GM18873 (cell line): ENCODE measurements around the gene PMIS2.
"Not testable (repeated sequence)": the region's sequence is repeated elsewhere in the genome, so short reads cannot be mapped to it uniquely, and the experiment has no call there.

Experiments used
- ATAC-seq: cut with Tn5 transposase; IDR thresholded peaks from one replicate; pipeline ENCODE4 v1.9.1; 2021; ENCODE audit warnings: mild to moderate bottlenecking, moderate library complexity, moderate number of reproducible peaks; ENCODE audit not compliant: unreplicated experiment, low FRiP score

Gene PMIS2

DNA sequence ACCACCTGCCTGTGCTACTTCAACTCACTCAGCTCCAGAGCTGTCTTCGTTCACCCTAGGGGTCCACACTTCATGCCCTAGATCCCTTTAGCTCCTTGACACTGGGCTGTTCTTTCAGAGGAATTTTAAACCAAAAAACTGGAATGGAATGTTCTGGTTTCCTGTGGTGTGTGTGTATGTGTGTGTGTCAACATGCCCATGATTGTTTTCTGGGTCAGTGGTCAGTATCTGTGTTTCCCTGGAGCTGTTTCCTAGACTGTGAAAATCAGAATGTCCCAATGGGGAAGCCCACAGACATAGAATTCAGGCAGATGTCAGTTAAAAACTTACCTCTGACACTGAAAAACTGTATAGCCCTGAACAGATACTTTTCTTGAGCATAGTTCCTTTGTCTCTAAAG, 1.3 kb downstream of the PMIS2 start:
- no peak for ATAC-seq

DNA sequence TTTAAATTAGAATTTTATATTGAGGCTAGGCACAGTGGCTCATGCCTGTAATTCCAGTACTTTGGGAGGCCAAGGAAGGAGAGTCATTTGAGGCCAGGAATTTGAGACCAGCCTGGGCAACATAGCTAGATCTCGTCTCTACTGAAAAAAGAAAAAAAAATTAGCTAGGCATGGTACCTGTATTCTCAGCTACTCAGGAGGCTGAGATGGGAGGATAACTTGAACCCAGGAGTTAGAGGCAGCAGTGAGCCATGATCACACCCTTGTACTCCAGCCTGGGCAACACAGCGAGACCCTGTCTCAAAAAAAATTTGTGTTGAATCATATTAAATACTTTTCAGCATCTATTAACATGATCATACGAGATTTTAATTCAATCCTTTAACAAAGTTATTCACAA, 4.9 kb downstream of the PMIS2 start:
- no peak for ATAC-seq

DNA sequence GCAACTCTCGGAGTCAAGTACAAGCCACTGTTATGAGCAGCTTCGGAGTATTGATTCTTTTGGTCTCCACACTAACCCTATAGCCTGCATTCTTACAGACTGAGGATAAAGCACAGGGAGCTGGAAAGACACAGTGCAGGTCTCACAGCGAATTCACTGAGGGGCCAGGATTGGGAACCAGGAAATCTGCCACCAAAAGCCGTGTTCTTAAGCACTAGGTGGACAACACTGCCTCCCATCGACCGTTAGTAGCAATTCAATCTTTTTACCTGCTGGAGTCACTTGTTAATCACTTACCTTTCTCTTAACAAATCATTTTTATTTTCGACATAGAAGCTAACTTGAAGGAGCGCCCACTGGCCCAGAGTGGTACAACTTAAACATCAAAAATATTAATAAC, 6.3 kb downstream of the PMIS2 start:
- no peak for ATAC-seq

DNA sequence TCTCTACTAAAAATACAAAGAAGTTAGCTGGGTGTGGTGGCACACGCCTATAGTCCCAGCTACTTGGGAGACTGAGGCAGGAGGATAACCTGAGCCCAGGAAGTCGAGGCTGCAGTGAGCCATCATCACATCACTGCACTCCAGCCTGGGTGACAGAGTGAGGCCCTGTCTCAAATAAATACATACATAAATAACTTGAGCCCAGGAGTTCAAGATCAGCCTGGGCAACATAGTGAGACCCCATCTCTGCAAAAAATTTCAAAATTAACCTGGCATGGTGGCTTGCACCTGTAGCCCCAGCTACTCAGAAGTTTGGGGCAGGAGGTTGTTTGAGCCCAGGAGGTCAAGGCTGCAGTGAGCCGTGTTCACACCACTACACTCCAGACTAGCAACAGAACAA, 9.1 kb downstream of the PMIS2 start:
- not testable (repeated sequence) for ATAC-seq

DNA sequence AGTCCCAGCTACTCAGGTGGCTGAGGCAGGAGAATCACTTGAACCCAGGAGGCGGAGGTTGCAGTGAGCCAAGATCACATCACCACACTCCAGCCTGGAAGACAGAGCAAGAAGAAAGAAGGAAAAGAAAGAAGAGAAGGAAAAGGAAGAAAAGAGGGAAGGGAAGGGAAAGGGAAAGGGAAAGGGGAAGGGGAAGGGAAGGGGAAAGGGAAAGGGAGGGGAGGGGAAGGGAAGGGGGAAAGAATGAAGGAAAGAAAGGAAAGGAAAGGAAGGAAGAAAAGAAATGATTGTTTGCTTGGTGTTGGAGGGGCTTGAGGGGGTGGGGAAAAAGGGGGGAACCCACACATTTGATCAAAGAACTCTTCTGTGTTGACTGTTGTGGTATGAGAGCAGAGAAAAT, 10.0 kb downstream of the PMIS2 start:
- no peak for ATAC-seq

DNA sequence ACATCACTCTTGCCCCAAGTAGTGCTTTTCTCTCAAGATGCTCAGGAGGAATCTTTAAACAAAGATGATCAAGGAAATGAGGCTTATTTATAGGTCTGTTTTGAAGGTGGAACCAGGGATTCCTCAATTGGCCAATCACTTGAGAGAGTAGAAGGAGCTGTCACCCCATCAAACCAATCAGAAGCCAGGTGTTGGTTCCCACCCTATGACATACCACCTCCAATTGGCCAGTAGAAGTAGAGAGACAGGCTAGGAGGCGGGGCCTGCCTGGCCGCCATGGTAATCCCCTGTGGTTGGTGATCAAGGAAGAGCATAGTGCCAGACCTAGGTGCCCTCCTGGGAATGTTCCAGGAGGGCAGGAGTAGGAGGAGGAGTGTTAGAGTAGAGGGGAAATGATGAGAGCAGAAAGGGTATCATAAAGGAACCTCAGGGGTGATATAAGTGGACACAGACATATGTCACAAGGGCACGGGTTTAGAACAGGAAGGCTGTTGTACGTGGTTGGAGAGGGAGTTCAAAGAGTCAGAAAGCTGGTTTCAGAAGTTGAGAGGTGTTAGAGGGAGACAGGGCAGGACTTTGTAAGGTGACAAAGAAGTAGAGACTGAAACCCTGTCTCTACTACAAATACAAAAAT, 10.5 kb downstream of the PMIS2 start:
- ATAC-seq: no peak

DNA sequence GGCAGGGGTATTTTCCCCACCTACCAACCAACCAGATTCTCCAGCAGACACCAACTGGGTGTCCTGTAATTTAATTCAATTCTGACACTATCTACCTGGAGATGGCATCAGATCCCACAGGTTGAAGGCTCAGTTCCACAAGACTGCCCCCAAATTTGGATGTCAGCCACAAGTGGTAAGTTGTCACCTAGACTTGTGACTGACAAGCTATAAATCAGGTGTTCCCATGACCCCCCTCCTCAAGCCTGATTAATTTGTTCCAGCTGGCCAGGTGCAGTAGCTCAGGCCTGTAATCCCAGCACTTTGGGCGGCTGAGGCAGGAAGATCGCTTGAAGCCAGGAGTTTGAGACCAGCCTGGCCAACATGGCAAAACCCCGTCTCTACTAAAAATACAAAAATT, 16.0 kb downstream of the PMIS2 start:
- ATAC-seq: no peak

DNA sequence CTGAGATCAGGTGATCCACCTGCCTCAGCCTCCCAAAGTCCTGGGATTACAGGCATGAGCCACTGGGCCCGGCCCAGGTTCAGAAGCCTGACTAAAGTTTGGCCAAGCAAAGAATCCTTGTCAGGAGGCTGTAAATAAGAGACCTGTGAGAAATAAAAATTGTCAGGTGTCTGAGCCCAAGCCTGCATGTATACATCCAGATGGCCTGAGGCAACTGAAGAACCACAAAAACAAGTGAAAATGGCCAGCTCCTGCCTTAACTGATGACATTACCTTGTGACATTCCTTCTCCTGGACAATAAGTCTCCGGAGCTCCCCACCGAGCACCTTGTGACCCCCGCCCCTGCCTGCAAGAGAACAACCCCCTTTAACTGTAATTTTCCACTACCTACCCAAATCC, 18.5 kb downstream of the PMIS2 start:
- ATAC-seq: not testable (repeated sequence)

DNA sequence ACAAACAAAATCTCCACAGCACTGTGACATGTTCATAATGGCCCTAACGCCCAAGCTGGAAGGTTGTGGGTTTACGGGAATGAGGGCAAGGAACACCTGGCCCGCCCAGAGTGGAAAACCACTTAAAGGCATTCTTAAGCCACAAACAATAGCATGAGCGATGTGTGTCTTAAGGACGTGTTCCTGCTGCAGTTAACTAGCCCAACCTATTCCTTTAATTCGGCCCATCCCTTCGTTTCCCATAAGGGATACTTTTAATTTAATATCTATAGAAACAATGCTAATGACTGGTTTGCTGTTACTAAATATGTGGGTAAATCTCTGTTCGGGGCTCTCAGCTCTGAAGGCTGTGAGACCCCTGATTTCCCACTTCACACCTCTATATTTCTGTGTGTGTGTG, 21.2 kb downstream of the PMIS2 start:
- ATAC-seq: not testable (repeated sequence)

DNA sequence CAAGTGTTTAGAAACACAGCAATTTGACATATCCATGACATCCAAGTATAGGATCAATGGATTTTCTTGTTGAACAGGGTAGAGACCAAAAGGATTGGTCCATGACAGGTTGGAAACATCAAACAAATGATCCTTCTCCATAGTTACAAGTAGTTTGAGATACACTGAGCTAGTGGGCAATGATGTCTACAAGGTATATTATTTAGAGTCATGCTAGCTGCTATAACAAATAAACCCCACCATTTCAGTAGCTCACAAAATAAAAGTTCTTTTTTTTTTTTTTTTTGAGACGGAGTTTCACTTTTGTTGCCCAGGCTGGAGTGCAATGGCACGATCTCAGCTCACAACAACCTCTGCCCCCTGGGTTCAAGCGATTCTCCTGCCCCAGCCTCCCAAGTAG, 21.7 kb downstream of the PMIS2 start:
- no peak for ATAC-seq

DNA sequence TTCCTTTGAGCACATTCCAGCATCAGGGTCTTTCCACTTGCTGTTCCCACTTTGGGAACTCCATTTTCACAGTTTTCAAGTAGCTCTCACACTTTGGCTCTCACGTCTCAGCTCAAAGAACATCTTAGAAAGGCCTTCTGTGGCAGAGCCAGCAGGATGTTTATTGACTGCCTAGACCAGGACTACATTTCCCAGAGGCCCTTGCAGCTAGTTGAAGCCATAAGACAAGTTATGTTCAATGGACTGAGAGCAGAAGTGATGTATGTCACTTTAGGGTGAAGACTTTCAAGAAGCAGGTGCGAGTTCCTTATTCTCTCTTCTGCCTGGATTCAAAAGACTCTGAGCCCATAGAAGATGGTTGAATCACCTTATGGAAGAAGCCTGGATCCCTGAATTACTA, 22.3 kb downstream of the PMIS2 start:
- no peak for ATAC-seq

DNA sequence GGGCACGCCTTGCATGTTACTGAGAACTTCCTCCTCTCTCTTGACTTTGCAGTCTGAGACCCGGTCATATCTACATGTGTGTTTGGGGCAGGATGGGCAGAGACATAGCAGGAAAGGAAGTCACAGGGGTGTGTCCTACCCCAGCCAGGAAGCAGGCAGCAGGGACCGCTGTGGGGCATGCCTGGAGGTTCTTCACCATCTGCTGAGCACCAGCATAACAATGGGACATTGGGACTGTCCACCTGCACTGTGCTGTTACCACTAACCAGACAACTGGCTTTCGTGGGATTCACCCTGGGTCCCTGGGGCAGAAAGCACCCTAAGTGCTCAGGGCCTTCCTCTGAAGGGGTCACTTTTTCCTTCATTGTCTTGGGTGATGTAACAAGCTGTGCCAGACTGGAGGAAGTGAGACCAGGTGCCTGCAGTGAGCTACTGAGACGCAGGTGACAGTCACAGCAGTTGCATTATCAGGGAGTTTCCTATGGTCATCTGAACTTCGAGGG, 23.9 kb downstream of the PMIS2 start:
- ATAC-seq: no peak

DNA sequence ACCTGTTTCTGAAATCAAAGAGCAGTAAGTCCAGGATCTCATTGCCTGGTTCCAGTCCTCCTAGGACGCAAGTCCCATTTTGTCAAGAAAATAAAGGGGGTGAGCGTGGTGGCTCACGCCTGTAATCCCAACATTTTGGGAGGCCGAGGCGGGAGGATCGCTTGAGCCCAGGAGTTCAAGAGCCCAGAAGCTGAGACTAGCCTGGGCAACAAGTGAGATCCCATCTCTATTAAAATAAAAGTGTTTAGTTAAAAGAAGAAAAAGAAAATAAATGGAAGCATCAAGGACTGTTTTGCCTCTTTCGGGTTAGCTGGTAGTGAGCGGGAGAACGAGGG, 26.2 kb downstream of the PMIS2 start:
- no peak for ATAC-seq

DNA sequence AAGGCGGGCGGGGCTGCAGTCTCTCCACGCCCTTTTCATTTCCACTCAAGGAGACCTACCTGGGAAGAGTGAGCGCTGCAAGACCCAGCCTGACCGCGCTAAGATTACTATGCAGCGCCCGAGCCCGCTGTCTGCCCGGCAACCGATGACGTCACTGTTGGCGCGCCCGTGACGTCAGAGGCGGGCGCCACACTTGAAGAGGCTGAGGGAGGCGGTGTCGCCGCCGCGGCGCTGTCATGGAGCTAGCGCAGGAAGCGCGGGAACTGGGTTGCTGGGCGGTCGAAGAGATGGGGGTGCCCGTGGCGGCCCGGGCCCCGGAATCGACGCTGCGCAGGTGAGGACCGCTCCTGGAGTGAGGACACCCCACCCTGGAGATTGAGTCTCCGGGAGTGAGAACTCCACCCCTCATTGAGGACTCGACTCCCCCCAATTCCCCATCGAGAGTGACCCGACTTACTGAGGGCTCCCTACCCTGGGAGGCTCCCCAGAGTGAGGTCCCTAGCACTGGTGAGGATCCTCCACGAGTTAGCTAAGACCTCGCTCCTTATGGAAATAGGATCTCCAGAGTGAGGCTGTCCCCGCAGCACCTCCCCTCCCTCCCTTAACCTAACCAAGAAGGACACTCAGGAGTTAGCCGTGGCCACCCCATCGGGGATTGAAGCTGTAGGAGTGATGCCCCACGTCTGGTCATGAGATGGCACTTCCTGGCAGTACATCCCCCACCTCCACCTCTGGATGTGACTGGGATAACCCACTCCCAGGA, 26.8 kb downstream of the PMIS2 start, which contains the start of gene HAUS5:
Gene HAUS5 (plus strand): TSS at position 177 of the 763 bp plus-strand sequence. CDS start 60 bp downstream, at position 237.
- peak; percentile 53 for ATAC-seq

DNA sequence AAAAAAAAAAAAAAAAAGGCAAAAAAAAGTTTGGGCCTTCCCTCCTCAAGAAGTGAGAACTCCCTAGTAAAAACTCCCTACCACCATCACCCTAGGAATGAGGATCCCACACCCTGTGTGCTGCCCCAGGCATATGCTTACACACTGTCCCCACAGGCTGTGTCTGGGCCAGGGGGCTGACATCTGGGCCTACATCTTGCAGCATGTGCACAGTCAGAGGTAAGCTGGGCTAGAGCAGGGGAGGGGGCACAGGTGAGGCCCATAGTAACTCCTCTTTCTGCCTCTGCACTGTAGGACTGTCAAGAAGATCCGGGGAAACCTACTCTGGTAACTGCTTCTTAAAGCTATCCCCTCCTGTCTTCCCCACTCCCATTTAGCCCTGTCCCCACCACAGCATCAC, 27.6 kb downstream of the PMIS2 start:
- no peak for ATAC-seq

DNA sequence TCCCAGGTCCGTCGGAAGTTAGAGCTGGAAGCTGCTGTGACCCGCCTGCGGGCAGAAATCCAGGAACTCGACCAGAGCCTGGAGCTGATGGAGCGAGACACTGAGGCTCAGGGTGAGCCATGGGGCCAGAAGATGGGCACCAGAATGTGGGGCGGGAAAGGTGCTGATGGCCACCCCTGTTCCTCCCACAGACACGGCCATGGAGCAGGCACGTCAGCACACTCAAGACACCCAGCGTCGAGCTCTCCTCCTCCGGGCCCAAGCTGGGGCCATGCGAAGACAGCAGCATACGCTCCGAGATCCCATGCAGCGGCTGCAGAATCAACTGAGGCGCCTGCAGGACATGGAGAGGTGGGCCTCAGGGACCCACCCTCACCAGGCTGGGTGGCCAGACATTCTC, 29.1 kb downstream of the PMIS2 start:
- no peak for ATAC-seq

DNA sequence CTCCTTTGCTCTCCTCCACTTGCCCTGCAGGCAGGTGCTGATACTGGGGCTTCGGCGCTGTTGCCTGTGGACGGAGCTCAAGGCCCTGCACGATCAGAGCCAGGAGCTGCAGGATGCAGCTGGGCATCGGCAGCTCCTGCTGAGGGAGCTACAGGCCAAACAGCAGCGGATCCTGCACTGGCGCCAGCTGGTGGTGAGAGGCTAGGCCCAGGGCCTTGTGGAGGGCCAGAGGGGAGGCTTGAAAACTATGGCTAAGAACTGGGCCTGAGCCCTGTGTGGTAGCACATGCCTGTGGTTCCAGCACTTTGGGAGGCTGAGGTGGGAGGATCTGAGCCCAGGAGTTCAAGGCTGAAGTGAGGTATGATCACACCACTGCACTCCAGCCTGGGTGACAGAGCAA, 32.9 kb downstream of the PMIS2 start:
- no peak for ATAC-seq

DNA sequence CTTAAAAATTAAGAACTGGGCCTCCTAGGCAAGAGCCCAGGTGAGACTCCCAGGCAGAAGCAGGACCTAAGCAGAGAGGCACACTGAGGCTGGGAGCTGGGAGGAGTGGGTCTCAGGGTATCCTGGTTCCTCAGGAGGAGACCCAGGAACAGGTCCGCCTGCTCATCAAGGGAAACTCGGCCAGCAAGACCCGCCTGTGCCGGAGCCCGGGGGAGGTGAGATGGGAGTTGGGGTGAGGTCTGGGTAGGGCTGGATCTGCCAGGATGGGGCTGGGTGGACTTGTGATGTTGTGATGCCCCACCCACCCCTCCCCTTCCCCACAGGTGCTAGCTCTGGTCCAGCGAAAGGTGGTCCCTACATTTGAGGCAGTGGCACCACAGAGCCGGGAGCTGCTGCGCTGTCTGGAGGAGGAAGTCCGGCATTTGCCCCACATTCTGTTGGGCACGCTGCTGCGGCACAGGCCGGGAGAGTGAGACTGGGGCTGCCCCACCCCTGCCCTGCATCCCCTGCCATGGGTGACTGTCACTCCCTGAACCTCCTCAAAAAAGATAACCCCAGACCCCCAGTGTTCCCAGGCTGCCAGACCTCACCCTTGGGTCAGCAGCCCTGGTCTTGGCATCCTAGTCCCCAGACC, 33.4 kb downstream of the PMIS2 start:
- ATAC-seq: no peak

DNA sequence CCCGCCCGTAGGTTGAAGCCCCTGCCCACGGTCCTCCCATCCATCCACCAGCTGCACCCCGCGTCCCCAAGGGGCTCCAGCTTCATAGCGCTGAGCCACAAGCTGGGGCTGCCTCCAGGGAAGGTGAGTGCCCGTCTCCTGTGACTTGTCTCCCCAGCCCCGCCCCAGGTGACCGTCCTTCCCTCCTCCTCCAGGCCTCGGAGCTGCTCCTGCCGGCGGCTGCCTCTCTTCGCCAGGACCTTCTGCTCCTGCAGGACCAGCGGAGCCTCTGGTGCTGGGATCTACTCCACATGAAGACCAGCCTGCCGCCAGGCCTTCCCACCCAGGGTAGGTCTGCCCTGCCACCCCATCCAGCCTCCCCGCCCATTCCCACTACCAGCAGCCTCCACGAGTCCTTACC, 34.0 kb downstream of the PMIS2 start:
- ATAC-seq: no peak

DNA sequence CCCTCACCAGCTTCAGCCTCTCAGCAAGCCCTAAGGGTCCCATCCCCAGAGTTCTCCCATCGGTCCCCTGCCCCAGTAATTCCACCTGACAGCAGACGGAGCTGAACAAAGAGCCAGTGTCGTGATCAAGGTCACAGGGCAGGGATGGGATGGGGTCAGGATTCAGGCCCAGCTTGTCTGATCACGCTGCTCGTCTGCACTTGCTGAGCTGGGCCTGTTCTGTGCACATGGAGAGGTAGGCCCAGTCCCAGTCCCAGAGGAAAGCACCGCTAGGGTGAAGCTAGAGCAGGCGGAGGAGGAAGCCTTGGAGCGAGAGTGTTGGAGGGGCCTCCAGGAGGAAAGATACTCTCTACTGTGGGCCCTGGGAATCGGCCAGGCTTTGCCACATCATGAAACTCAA, 35.7 kb downstream of the PMIS2 start:
- ATAC-seq: no peak

DNA sequence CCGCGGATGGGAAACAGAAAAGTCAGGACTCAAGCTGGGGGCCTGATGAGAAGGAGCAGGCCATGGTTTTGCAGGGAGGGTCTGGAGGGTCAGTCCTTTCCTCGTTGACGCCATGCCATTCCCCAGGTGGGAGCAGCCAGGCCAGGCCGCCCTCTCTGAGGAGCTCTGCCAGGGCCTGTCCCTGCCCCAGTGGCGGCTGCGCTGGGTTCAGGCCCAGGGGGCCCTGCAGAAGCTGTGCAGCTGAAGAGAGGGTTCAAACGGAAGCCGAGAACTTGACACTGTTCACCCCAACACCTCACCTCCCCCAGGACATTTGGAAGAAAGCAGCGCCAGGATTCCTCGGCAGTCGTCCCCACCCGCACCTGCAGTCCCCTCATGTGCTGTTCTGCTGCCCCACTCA, 36.8 kb downstream of the PMIS2 start:
- no peak for ATAC-seq
